PFSK-1 (cell line): Measurements from ENCODE around the gene FAAH.

Experiments used
- SIN3A ChIP-seq: IDR thresholded peaks from 2 replicates; pipeline ENCODE4 v1.6.1; 2012; ENCODE audit warnings: mild to moderate bottlenecking, low read length, moderate library complexity, borderline replicate concordance; ENCODE audit not compliant: insufficient read depth
- TAF1 ChIP-seq: IDR thresholded peaks from 2 replicates; pipeline ENCODE4 v1.6.1; 2012; ENCODE audit warnings: low read length, control low read depth, borderline replicate concordance; ENCODE audit not compliant: insufficient read depth
- TF ChIP-seq, protein P1 (sequence below), 2 experiments: IDR thresholded peaks; 2 replicates each; pipeline versions ENCODE4 v1.6.1 to v1.8.0; 2011 to 2012; ENCODE audit warnings: low read depth in 2 of 2, low read length in 2 of 2, control low read depth in 1 of 2, inconsistent platforms in 1 of 2, mild to moderate bottlenecking in 1 of 2, moderate library complexity in 1 of 2; ENCODE audit not compliant: insufficient read depth in 1 of 2

DNA sequence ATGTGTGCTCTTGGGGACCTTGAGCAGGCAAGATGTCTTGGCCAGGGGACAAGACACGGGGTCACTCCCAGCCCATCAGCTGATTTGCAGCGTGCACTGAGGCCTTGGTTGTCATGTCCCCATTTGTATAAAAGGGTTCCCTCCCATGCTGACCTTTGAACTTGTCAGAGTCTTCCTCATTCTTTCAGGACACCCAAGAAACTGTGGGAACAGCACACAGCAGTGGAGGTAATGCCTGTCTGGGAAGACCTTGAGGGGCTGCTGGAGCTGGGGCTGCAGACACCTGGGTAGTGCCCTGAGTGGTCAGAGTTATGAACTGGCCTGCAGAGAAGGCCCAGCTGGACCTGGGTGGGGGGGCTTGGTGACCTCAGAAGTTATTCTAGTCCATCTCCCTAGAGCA, 46.4 kb downstream of the FAAH start:
- TF ChIP-seq TAF1 (no peak), SIN3A (no peak)
- TF ChIP-seq, protein P1, sequence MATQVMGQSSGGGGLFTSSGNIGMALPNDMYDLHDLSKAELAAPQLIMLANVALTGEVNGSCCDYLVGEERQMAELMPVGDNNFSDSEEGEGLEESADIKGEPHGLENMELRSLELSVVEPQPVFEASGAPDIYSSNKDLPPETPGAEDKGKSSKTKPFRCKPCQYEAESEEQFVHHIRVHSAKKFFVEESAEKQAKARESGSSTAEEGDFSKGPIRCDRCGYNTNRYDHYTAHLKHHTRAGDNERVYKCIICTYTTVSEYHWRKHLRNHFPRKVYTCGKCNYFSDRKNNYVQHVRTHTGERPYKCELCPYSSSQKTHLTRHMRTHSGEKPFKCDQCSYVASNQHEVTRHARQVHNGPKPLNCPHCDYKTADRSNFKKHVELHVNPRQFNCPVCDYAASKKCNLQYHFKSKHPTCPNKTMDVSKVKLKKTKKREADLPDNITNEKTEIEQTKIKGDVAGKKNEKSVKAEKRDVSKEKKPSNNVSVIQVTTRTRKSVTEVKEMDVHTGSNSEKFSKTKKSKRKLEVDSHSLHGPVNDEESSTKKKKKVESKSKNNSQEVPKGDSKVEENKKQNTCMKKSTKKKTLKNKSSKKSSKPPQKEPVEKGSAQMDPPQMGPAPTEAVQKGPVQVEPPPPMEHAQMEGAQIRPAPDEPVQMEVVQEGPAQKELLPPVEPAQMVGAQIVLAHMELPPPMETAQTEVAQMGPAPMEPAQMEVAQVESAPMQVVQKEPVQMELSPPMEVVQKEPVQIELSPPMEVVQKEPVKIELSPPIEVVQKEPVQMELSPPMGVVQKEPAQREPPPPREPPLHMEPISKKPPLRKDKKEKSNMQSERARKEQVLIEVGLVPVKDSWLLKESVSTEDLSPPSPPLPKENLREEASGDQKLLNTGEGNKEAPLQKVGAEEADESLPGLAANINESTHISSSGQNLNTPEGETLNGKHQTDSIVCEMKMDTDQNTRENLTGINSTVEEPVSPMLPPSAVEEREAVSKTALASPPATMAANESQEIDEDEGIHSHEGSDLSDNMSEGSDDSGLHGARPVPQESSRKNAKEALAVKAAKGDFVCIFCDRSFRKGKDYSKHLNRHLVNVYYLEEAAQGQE (IDR thresholded peaks at IDR 0.05; ENCODE audit: insufficient read depth in 1 of 2, low read depth in 2 of 2, low read length in 2 of 2) = no peak
